Measurements from ENCODE around the gene ANKRD60.

ANKRD60 gene

DNA sequence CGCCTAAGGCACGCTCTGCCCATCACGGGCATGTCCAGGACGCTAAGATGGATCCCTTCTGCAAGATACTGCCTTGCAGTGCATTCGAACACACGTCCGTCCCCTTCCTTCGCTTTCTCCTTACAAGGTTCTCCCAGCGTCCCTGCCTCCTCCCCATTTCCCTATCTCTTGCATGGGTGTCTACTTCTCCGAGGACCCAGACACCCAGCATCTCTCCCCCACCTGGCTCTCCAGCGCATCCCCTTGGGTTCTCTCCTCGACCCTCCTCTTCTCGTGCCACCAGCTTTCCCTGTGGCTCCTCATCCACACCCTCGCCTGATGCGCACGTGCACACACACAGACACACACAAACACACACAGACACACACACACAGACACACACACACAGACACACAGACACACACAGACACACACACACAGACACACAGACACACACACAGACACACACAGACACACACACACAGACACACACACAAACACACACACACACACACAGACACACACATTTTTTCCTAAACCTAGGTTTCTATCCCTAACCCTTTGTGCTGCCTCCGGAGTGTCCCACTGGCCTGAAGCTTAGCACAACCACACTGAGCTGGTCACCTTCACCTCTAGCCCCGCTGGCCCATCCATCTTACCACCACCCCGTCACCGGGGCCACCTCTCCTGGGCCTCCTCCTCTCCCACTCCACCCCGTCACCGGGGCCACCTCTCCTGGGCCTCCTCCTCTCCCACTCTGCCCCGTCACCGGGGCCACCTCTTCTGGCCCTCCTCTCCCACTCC is 31.9 kb downstream of the ANKRD60 start:
- TF ChIP-seq, protein P1, sequence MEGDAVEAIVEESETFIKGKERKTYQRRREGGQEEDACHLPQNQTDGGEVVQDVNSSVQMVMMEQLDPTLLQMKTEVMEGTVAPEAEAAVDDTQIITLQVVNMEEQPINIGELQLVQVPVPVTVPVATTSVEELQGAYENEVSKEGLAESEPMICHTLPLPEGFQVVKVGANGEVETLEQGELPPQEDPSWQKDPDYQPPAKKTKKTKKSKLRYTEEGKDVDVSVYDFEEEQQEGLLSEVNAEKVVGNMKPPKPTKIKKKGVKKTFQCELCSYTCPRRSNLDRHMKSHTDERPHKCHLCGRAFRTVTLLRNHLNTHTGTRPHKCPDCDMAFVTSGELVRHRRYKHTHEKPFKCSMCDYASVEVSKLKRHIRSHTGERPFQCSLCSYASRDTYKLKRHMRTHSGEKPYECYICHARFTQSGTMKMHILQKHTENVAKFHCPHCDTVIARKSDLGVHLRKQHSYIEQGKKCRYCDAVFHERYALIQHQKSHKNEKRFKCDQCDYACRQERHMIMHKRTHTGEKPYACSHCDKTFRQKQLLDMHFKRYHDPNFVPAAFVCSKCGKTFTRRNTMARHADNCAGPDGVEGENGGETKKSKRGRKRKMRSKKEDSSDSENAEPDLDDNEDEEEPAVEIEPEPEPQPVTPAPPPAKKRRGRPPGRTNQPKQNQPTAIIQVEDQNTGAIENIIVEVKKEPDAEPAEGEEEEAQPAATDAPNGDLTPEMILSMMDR (IDR thresholded peaks at IDR 0.05) = no peak

DNA sequence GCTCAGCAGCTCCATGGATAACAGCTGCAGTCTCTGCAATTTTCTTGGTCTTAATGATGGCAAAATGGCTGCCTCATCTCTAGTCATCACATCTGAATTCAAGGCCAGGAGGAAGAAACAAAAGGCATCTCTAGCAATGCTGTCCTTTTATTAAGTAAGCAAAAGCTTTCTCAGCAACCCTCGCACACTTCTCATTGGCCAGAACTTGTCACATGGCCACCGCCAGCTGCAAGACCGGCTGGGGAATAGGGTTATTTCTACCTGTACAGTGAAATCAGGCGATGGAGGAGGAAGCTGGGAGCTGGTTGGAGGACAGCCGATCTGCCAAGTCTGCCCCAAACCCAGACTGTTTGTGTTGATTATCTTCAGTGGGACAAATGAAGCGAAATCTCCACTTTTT is 33.4 kb downstream of the ANKRD60 start:
- TF ChIP-seq, protein P1 (IDR thresholded peaks at IDR 0.05) = no peak

DNA sequence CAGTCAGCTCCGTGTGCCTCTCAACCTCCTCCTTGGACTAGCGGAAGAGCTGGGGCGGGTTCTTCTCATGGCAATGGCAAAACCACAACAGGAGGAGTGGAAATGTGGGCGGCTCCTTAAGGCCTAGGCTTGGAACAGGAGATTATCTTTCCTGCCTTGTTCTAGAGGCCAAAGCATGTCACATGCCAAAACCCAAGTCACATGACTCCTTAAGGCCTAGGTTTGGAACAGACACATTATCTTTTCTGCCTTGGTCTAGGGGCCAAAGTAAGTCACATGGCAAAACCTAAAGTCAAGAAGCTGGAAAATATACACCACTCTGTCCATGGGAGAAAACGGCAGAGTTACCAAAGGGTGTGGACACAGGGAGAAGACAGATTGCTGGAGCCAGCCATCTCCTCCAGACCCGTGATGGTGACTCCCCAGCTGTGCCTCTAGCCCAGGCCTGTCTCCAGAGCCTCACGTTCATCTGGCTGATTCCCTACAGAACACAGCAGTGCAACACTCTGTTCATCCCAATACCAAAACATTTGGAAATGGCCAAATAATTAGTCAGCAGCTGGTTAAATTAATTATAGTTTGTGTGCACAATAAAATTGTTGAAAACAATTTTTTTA is 34.2 kb downstream of the ANKRD60 start:
- TF ChIP-seq, protein P1 (IDR thresholded peaks at IDR 0.05) = no peak

DNA sequence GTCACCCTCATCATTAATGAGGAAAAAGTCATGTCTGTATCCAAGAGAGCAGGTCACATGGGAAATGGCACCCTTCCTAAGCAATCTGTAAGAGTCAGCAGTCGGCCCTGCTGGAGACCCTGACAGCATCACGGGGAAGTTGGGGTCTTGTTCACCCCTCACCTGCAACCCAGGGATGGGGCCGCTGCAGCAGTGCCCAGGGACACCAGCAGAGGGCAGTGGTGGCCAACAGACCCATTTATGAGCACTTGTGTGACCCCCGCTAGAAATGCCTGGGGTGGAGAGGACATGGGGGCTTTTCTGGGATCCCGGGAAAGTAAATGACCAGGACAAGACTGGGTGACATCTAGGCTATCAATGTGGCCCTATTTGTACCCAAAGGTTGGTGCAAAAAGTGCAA is 35.9 kb downstream of the ANKRD60 start:
- TF ChIP-seq, protein P1 (IDR thresholded peaks at IDR 0.05) = peak; percentile 62

DNA sequence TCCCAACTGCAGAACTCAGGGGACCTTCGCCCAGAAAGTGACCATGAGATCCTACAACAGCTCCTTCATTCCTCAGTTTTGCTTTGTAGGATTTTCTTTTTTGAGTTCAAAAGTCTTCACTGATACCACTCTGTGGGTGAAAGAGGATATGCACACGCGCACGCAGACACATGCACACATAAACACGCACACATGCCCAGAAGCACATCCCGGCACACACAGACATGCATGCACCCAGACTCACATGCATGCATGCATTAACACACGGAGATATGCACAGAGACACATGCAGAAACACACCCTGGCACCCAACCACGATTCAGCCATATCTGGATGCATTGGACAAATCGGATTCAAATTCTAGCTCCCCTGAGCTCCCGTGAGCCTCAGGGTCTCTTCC is 36.4 kb downstream of the ANKRD60 start:
- TF ChIP-seq, protein P1 (IDR thresholded peaks at IDR 0.05) = no peak

DNA sequence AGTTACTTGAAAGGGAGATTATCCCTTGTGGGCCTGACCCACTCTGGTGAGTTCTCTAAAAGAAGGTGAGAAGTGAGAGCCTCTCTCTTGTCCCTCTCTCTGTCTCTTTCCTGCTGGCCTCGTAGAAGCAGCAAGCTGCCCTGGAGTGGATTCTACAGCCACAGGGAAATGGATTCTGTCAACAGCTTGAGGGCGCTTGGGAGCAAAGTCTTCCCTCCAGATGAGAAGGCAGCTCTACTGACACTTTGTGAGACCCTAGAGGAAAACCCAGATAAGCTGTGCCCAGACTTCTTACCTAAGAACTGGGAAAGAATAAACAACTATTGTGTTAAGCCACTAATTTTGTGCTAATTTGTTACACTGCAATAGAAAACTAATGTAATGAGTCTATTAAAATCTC is 39.9 kb downstream of the ANKRD60 start:
- TF ChIP-seq, protein P1 (IDR thresholded peaks at IDR 0.05) = no peak

DNA sequence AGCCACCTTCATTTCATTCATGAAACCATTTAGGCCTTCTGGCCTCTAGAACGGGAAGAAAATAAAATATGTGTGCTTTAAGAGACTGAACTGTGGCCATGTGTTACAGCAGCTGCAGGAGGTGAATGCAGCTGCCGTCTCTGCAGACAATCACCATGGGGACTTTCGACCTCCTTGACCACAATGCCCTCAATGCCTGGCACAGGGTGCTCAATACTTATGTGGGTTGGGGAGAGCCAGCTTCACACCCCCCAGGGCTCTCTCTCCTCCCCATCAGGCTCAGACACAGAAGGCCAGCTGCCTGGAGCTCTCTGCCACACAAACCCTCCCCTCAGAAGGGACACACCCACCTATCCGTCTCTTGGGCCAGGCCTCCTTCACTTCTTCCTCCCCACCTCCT is 43.5 kb downstream of the ANKRD60 start:
- TF ChIP-seq, protein P1 (IDR thresholded peaks at IDR 0.05) = no peak
